Osteoblast (primary cell): Measurements from ENCODE around the gene ZC2HC1B. TPM values are rescaled to one million over a fixed set of nuclear protein-coding genes. Genes with fewer than 3 reads are reported as not detected.

Experiments
- DNase-seq: peaks from one replicate; pipeline ENCODE4 v3.0.0; 2011; ENCODE audit warnings: low spot score, mixed read lengths; ENCODE audit not compliant: insufficient read length; ENCODE audit errors: missing footprints
- H2AFZ ChIP-seq: 2 replicates; pipeline ENCODE4 v1.6.0; 2011; ENCODE audit warnings: mild to moderate bottlenecking, low read length
- H3K27ac ChIP-seq: 2 replicates; pipeline ENCODE4 v1.5.1; 2011; ENCODE audit warnings: mild to moderate bottlenecking, low read depth, low read length, moderate library complexity
- H3K27me3 ChIP-seq: 2 replicates; pipeline ENCODE4 v1.6.0; 2012; ENCODE audit warnings: mild to moderate bottlenecking, control low read depth, inconsistent platforms, low read length, moderate library complexity; ENCODE audit not compliant: insufficient read depth
- H3K36me3 ChIP-seq: 2 replicates; pipeline ENCODE4 v1.5.1; 2011; ENCODE audit warnings: mild to moderate bottlenecking, low read length, control low read depth, moderate library complexity; ENCODE audit not compliant: insufficient read depth
- H3K4me1 ChIP-seq: 2 replicates; pipeline ENCODE4 v1.5.1; 2011; ENCODE audit warnings: mild to moderate bottlenecking, low read length, control low read depth, moderate library complexity; ENCODE audit not compliant: insufficient read depth
- H3K4me2 ChIP-seq: 2 replicates; pipeline ENCODE4 v1.6.0; 2011; ENCODE audit warnings: mild to moderate bottlenecking, low read length; ENCODE audit not compliant: insufficient read depth
- H3K4me3 ChIP-seq: fragments of 200-600 bp; sonication (generic); 3 replicates; pipeline ENCODE4 v1.5.1; 2012; ENCODE audit warnings: mild to moderate bottlenecking, low read length, inconsistent platforms; ENCODE audit not compliant: insufficient read depth
- H3K79me2 ChIP-seq: 2 replicates; pipeline ENCODE4 v1.6.0; 2012; ENCODE audit warnings: mild to moderate bottlenecking, low read length, control low read depth, inconsistent platforms; ENCODE audit not compliant: insufficient read depth
- H3K9me3 ChIP-seq: 2 replicates; pipeline ENCODE4 v1.5.1; 2011; ENCODE audit warnings: low read depth, low read length, control low read depth
- H4K20me1 ChIP-seq: 2 replicates; pipeline ENCODE4 v1.6.0; 2012; ENCODE audit warnings: mild to moderate bottlenecking, low read length, control low read depth; ENCODE audit not compliant: insufficient read depth
- total RNA-seq: library from RNA; depleted of rRNA; stranded (reverse); fragments of >200 nt; gene quantifications from 2 replicates; pipeline ENCODE4 v1.2.3, GENCODE V29; 2012
- TF ChIP-seq, protein P1 (sequence below): IDR thresholded peaks from 2 replicates; pipeline ENCODE4 v1.5.1; 2011; ENCODE audit warnings: mild to moderate bottlenecking, low read depth, low read length, moderate library complexity; ENCODE audit errors: extremely low read depth

Gene ZC2HC1B
- total RNA-seq, 1 donor: not detected

DNA sequence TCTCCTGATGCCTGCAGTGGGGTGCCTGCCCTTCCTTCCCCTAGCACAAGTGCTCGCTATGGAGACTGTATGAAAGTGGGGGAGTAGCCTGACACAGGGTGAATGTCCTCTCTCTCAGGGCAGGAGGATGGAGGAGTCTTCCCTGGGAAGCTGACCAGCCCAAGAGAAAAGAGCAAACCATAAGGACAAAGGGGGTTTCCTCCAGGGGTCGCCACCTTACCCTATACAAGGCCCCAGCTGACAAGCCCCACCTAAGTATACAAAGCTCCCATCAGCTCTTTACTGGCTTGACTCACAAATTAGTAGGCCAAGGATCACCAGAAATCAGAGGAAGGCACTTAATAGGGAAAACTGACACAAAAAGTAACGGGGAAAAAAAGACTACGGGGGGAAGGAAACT, 89.6 kb downstream of the ZC2HC1B start:
- Histone ChIP-seq H2AFZ (no peak overlapping the region), H3K4me3 (no peak overlapping the region), H3K4me2 (no peak overlapping the region)

DNA sequence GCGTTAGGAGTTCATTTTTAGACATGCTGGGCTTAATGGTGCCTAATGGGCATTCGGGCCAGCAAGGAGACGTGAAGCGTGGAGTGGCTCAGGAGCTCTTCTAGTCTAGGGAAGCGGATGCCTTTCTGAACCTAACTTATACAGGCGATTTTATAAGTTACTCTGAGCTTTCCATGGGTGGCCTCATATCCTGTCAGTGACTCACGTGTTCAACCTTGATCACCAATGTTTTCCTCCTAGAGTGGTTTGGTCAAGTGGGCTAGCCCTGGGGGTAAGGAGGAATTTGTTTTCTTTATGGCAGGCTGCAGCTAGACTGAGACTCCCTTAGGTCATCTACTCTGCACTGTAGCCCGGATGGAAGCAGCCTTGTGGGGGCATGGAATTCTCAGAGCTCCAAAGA, 91.7 kb downstream of the ZC2HC1B start:
- H4K20me1 ChIP-seq: no peaks in the 10 kb centered on the region
- peaks cover 2% of the 10 kb centered on the region for H3K27me3 ChIP-seq
- H3K9me3 ChIP-seq: no peaks in the 10 kb centered on the region
- H3K36me3 ChIP-seq: peaks cover 5% of the 10 kb centered on the region
- no peak overlapping the region for H2AFZ ChIP-seq
- H3K4me1 ChIP-seq: no peaks in the 10 kb centered on the region
- H3K4me3 ChIP-seq: no peak overlapping the region
- no peak for DNase-seq
- no peaks in the 10 kb centered on the region for H3K79me2 ChIP-seq
- TF ChIP-seq, protein P1, sequence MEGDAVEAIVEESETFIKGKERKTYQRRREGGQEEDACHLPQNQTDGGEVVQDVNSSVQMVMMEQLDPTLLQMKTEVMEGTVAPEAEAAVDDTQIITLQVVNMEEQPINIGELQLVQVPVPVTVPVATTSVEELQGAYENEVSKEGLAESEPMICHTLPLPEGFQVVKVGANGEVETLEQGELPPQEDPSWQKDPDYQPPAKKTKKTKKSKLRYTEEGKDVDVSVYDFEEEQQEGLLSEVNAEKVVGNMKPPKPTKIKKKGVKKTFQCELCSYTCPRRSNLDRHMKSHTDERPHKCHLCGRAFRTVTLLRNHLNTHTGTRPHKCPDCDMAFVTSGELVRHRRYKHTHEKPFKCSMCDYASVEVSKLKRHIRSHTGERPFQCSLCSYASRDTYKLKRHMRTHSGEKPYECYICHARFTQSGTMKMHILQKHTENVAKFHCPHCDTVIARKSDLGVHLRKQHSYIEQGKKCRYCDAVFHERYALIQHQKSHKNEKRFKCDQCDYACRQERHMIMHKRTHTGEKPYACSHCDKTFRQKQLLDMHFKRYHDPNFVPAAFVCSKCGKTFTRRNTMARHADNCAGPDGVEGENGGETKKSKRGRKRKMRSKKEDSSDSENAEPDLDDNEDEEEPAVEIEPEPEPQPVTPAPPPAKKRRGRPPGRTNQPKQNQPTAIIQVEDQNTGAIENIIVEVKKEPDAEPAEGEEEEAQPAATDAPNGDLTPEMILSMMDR: no peak
- no peak overlapping the region for H3K4me2 ChIP-seq
- H3K27ac ChIP-seq: no peak overlapping the region

More for the DNA sequence above, 89.6 kb downstream of the ZC2HC1B start:
- Histone ChIP-seq H3K79me2 (no peaks in the 10 kb centered on the region), H3K36me3 (no peaks in the 10 kb centered on the region), H3K9me3 (no peaks in the 10 kb centered on the region), H3K27ac (no peak overlapping the region), H3K4me1 (no peaks in the 10 kb centered on the region), H3K27me3 (no peaks in the 10 kb centered on the region), H4K20me1 (no peaks in the 10 kb centered on the region)
- DNase-seq: no peak
- TF ChIP-seq, protein P1: no peak

DNA sequence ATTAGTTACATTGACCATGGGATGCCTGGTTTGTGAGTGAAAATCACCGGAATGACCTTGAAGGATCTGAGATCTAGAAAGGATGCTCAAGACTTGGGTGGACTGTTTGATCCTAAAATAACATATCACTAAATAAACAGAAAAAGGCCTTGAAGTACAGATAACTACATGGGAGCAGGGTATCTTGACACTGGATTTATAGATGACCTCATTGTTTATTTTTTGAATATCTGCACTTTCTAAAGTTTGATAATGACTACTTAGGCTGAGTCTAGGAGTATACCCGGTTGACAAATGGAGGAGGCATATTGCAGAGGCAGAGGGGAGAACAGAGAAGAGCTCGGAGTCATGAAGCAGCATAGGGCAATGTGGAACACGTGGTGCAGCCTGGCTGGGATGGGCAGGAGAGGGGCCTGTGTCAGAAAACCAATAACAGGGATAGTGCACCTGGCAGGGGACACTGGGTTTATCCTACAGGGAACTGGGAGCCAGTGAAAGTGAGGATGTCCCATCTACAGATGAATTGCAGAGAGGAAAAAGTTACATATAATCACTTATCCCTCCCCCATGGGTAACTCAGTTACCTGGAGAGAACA, 93.5 kb downstream of the ZC2HC1B start:
- no peaks in the 10 kb centered on the region for H3K79me2 ChIP-seq
- TF ChIP-seq, protein P1: no peak
- H3K27me3 ChIP-seq: peaks cover 2% of the 10 kb centered on the region
- no peaks in the 10 kb centered on the region for H4K20me1 ChIP-seq
- no peak overlapping the region for H2AFZ ChIP-seq
- no peak for DNase-seq
- peaks cover 5% of the 10 kb centered on the region for H3K36me3 ChIP-seq
- H3K4me1 ChIP-seq: no peaks in the 10 kb centered on the region
- no peak overlapping the region for H3K4me2 ChIP-seq
- H3K4me3 ChIP-seq: no peak overlapping the region
- no peak overlapping the region for H3K27ac ChIP-seq
- no peaks in the 10 kb centered on the region for H3K9me3 ChIP-seq

DNA sequence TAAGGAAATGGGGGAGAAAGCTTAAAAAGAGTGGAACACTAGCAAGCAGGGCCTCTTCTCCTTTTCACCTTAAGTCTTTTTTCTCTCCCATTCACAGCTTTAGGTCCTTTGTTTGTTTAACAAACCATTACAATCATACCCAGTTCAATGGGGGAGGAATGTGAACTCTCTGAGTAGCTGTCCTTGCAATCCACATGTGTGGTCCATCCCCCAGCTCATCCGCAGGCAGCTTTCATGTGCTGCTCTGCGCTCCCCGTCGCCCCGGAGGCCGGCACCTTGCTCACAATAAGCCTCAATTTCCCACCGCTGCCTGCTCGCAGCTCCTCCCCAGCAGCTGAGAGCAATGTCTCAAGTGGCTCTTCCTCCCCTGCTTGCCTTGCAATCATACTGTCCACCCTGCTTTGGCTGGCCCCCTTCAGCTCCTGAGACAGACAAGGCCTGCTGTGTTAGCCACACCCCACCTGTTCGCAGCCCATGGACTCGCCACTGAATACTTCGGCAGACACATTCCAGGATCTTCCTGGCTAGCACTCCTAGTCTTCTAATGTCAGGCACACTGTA, 94.6 kb downstream of the ZC2HC1B start:
- TF ChIP-seq, protein P1: no peak
- Histone ChIP-seq H3K4me3 (no peak overlapping the region), H3K27me3 (peaks cover 6% of the 10 kb centered on the region), H3K79me2 (no peaks in the 10 kb centered on the region), H3K9me3 (no peaks in the 10 kb centered on the region), H3K27ac (no peak overlapping the region), H3K4me1 (no peaks in the 10 kb centered on the region), H3K4me2 (no peak overlapping the region), H4K20me1 (no peaks in the 10 kb centered on the region), H2AFZ (no peak overlapping the region), H3K36me3 (peaks cover 6% of the 10 kb centered on the region)
- DNase-seq: no peak
